Measurements from ENCODE around the gene SERPINA4. TPM values are rescaled to one million over a fixed set of nuclear protein-coding genes. Genes with fewer than 3 reads are reported as not detected.

SERPINA4 gene
- total and polyA plus RNA-seq, 2 experiments from 2014 or later, result not detected

DNA sequence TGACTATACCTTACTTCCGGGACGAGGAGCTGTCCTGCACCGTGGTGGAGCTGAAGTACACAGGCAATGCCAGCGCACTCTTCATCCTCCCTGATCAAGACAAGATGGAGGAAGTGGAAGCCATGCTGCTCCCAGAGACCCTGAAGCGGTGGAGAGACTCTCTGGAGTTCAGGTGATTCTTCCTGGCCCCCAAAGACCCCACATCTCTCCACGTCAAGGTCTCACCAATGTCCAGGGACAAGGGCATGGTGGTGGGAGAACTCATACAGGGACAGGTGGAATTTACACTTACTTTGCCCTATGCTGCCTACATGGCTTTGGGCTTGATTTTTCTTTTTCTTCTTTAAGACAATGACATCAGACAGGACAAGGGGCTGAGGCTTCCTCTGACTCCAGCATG is 58.1 kb downstream of the SERPINA4 start:
- no peaks in the 10 kb centered on the region for H3K36me3 ChIP-seq (ENCODE audit: insufficient read depth)
- H3F3A ChIP-seq (replicated peaks; ENCODE audit: low read depth), result no peaks in the 10 kb centered on the region
- H3K36me3 Mint-ChIP-seq (ENCODE audit: low read depth), result peaks cover 17% of the 10 kb centered on the region; the same call in 2 of the 3 replicates
- H3K9me3 Mint-ChIP-seq, result peaks cover 42% of the 10 kb centered on the region
- no peak for DNase-seq (ENCODE audit: low spot score)
- H3K4me2 ChIP-seq, result no peak overlapping the region
- no peaks in the 10 kb centered on the region for H3K79me2 ChIP-seq (replicated peaks; ENCODE audit: insufficient read depth)
- no peaks in the 10 kb centered on the region; the same call in 1 of the 2 replicates for H3K9me2 ChIP-seq (ENCODE audit: insufficient read depth)
- TF ChIP-seq POLR2AphosphoS5 (IDR thresholded peaks at IDR 0.05; ENCODE audit: low read depth) (no peak), NANOG (IDR thresholded peaks at IDR 0.05; ENCODE audit: borderline replicate concordance) (no peak), EZH2phosphoT487 (IDR thresholded peaks at IDR 0.05; ENCODE audit: unreplicated experiment) (no peak), ZNF331 (CRISPR knock-in tag; IDR thresholded peaks at IDR 0.05; ENCODE audit: low read depth) (no peak), JUNB (IDR thresholded peaks at IDR 0.05; ENCODE audit: unreplicated experiment) (no peak)
- TF ChIP-seq, protein P1, sequence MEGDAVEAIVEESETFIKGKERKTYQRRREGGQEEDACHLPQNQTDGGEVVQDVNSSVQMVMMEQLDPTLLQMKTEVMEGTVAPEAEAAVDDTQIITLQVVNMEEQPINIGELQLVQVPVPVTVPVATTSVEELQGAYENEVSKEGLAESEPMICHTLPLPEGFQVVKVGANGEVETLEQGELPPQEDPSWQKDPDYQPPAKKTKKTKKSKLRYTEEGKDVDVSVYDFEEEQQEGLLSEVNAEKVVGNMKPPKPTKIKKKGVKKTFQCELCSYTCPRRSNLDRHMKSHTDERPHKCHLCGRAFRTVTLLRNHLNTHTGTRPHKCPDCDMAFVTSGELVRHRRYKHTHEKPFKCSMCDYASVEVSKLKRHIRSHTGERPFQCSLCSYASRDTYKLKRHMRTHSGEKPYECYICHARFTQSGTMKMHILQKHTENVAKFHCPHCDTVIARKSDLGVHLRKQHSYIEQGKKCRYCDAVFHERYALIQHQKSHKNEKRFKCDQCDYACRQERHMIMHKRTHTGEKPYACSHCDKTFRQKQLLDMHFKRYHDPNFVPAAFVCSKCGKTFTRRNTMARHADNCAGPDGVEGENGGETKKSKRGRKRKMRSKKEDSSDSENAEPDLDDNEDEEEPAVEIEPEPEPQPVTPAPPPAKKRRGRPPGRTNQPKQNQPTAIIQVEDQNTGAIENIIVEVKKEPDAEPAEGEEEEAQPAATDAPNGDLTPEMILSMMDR (conservative IDR thresholded peaks at IDR 0.05; ENCODE audit: low read depth in 2 of 2), result no peak
- TF ChIP-seq, protein P2, sequence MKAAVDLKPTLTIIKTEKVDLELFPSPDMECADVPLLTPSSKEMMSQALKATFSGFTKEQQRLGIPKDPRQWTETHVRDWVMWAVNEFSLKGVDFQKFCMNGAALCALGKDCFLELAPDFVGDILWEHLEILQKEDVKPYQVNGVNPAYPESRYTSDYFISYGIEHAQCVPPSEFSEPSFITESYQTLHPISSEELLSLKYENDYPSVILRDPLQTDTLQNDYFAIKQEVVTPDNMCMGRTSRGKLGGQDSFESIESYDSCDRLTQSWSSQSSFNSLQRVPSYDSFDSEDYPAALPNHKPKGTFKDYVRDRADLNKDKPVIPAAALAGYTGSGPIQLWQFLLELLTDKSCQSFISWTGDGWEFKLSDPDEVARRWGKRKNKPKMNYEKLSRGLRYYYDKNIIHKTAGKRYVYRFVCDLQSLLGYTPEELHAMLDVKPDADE (IDR thresholded peaks at IDR 0.05), result no peak
- TF ChIP-seq, protein P3, sequence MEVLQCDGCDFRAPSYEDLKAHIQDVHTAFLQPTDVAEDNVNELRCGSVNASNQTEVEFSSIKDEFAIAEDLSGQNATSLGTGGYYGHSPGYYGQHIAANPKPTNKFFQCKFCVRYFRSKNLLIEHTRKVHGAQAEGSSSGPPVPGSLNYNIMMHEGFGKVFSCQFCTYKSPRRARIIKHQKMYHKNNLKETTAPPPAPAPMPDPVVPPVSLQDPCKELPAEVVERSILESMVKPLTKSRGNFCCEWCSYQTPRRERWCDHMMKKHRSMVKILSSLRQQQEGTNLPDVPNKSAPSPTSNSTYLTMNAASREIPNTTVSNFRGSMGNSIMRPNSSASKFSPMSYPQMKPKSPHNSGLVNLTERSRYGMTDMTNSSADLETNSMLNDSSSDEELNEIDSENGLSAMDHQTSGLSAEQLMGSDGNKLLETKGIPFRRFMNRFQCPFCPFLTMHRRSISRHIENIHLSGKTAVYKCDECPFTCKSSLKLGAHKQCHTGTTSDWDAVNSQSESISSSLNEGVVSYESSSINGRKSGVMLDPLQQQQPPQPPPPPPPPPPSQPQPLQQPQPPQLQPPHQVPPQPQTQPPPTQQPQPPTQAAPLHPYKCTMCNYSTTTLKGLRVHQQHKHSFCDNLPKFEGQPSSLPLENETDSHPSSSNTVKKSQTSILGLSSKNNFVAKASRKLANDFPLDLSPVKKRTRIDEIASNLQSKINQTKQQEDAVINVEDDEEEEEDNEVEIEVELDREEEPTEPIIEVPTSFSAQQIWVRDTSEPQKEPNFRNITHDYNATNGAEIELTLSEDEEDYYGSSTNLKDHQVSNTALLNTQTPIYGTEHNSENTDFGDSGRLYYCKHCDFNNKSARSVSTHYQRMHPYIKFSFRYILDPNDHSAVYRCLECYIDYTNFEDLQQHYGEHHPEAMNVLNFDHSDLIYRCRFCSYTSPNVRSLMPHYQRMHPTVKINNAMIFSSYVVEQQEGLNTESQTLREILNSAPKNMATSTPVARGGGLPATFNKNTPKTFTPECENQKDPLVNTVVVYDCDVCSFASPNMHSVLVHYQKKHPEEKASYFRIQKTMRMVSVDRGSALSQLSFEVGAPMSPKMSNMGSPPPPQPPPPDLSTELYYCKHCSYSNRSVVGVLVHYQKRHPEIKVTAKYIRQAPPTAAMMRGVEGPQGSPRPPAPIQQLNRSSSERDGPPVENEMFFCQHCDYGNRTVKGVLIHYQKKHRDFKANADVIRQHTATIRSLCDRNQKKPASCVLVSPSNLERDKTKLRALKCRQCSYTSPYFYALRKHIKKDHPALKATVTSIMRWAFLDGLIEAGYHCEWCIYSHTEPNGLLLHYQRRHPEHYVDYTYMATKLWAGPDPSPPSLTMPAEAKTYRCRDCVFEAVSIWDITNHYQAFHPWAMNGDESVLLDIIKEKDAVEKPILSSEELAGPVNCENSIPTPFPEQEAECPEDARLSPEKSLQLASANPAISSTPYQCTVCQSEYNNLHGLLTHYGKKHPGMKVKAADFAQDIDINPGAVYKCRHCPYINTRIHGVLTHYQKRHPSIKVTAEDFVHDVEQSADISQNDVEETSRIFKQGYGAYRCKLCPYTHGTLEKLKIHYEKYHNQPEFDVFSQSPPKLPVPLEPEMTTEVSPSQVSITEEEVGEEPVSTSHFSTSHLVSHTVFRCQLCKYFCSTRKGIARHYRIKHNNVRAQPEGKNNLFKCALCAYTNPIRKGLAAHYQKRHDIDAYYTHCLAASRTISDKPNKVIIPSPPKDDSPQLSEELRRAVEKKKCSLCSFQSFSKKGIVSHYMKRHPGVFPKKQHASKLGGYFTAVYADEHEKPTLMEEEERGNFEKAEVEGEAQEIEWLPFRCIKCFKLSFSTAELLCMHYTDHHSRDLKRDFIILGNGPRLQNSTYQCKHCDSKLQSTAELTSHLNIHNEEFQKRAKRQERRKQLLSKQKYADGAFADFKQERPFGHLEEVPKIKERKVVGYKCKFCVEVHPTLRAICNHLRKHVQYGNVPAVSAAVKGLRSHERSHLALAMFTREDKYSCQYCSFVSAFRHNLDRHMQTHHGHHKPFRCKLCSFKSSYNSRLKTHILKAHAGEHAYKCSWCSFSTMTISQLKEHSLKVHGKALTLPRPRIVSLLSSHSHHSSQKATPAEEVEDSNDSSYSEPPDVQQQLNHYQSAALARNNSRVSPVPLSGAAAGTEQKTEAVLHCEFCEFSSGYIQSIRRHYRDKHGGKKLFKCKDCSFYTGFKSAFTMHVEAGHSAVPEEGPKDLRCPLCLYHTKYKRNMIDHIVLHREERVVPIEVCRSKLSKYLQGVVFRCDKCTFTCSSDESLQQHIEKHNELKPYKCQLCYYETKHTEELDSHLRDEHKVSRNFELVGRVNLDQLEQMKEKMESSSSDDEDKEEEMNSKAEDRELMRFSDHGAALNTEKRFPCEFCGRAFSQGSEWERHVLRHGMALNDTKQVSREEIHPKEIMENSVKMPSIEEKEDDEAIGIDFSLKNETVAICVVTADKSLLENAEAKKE (CRISPR knock-in tag; IDR thresholded peaks at IDR 0.05), result no peak
- TF ChIP-seq, protein P4, sequence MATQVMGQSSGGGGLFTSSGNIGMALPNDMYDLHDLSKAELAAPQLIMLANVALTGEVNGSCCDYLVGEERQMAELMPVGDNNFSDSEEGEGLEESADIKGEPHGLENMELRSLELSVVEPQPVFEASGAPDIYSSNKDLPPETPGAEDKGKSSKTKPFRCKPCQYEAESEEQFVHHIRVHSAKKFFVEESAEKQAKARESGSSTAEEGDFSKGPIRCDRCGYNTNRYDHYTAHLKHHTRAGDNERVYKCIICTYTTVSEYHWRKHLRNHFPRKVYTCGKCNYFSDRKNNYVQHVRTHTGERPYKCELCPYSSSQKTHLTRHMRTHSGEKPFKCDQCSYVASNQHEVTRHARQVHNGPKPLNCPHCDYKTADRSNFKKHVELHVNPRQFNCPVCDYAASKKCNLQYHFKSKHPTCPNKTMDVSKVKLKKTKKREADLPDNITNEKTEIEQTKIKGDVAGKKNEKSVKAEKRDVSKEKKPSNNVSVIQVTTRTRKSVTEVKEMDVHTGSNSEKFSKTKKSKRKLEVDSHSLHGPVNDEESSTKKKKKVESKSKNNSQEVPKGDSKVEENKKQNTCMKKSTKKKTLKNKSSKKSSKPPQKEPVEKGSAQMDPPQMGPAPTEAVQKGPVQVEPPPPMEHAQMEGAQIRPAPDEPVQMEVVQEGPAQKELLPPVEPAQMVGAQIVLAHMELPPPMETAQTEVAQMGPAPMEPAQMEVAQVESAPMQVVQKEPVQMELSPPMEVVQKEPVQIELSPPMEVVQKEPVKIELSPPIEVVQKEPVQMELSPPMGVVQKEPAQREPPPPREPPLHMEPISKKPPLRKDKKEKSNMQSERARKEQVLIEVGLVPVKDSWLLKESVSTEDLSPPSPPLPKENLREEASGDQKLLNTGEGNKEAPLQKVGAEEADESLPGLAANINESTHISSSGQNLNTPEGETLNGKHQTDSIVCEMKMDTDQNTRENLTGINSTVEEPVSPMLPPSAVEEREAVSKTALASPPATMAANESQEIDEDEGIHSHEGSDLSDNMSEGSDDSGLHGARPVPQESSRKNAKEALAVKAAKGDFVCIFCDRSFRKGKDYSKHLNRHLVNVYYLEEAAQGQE (IDR thresholded peaks at IDR 0.05; ENCODE audit: unreplicated experiment), result no peak
- peaks cover 6% of the 10 kb centered on the region for H3K27me3 Mint-ChIP-seq (ENCODE audit: insufficient read depth, low read depth, poor library complexity)
- peaks cover 5% of the 10 kb centered on the region; the same call in 1 of the 3 replicates for H3K4me1 Mint-ChIP-seq
- H3K4me1 ChIP-seq (ENCODE audit: insufficient read depth), result no peaks in the 10 kb centered on the region
- H3K4me3 ChIP-seq, result no peak overlapping the region
- no peaks in the 10 kb centered on the region for H3K27me3 ChIP-seq (ENCODE audit: insufficient read depth)
- no peak overlapping the region for H3K4me3 Mint-ChIP-seq
- no peak overlapping the region for H3K27ac Mint-ChIP-seq
- H2AFZ ChIP-seq, result no peak overlapping the region
- no peak overlapping the region for H3K27ac ChIP-seq (ENCODE audit: low read depth)
- H4K20me1 ChIP-seq (replicated peaks; ENCODE audit: insufficient read depth), result no peaks in the 10 kb centered on the region
- no peak for ATAC-seq

Data from GM23338 (cell line).